ENCODE results near the gene DACH1.

GRCh38 chr13:71663431-71663830 is 203.6 kb downstream of the DACH1 start:
- TF ChIP-seq CTCF (tag by site-specific recombination; IDR thresholded peaks at IDR 0.05) (no peak), ZNF639 (tag by site-specific recombination; IDR thresholded peaks at IDR 0.05) (no peak), ZNF623 (tag by site-specific recombination; IDR thresholded peaks at IDR 0.05) (no peak), ZBTB21 (tag by site-specific recombination; IDR thresholded peaks at IDR 0.05) (no peak), ZNF704 (tag by site-specific recombination; IDR thresholded peaks at IDR 0.05) (no peak), ZNF133 (tag by site-specific recombination; IDR thresholded peaks at IDR 0.05) (no peak), ATF2 (tag by site-specific recombination; IDR thresholded peaks at IDR 0.05; ENCODE audit: low read depth) (no peak), ZNF549 (tag by site-specific recombination; IDR thresholded peaks at IDR 0.05) (no peak), ZBTB11 (tag by site-specific recombination; conservative IDR thresholded peaks at IDR 0.05; ENCODE audit: low read depth) (no peak), ZNF664 (tag by site-specific recombination; IDR thresholded peaks at IDR 0.05) (no peak), ZFHX2 (tag by site-specific recombination; conservative IDR thresholded peaks at IDR 0.05) (no peak), ZNF585B (tag by site-specific recombination; IDR thresholded peaks at IDR 0.05) (no peak), SCRT1 (tag by site-specific recombination; IDR thresholded peaks at IDR 0.05; ENCODE audit: borderline replicate concordance) (no peak)
